Gastroesophageal sphincter (tissue), 4 donors: ENCODE measurements around the gene FAM98A. TPM values are rescaled to one million over a fixed set of nuclear protein-coding genes. Genes with fewer than 3 reads are reported as not detected.

ENCODE experiments used
- ATAC-seq: fragments of 150-250 bp; one replicate; pipeline ENCODE4 v1.9.1; 2016; ENCODE audit warnings: mild to moderate bottlenecking, moderate library complexity
- H3K27ac ChIP-seq, 4 donors: fragments of 200-600 bp; sonication (generic) in 3 of 4; 1 replicate in 3 of 4; 2 replicates in 1 of 4; pipeline ENCODE4 v1.5.1; 2016 to 2019
- H3K27me3 ChIP-seq: fragments of 200-600 bp; sonication (generic); one replicate; pipeline ENCODE4 v1.5.1; 2019
- H3K36me3 ChIP-seq, 2 donors: fragments of 200-600 bp; sonication (generic); one replicate each; pipeline ENCODE4 v1.5.1; 2019; ENCODE audit warnings: control low read depth in 1 of 2
- H3K4me1 ChIP-seq, 3 donors: fragments of 200-600 bp; sonication (generic); 1 replicate in 2 of 3; 2 replicates in 1 of 3; pipeline ENCODE4 v1.5.1; 2016 to 2019; ENCODE audit warnings: control low read depth in 2 of 3
- H3K4me3 ChIP-seq, 2 donors: fragments of 200-600 bp; sonication (generic); one replicate each; pipeline ENCODE4 v1.5.1; 2019; ENCODE audit warnings: mild to moderate bottlenecking in 1 of 2, moderate library complexity in 1 of 2
- H3K9me3 ChIP-seq, 3 donors: fragments of 200-600 bp; sonication (generic); one replicate each; pipeline ENCODE4 v1.5.1; 2017 to 2019; ENCODE audit warnings: control low read depth in 2 of 3
- CTCF ChIP-seq, 4 experiments: fragments of 200-600 bp in 2 of 4; fragments of 450-650 bp in 2 of 4; sonication (generic) in 1 of 4; IDR thresholded peaks; one replicate each; pipeline ENCODE4 v1.5.1; 2017 to 2019; ENCODE audit warnings: antibody characterized with exemption in 4 of 4, mild to moderate bottlenecking in 2 of 4, moderate library complexity in 2 of 4
- EP300 ChIP-seq: sonication (generic); formaldehyde crosslinking; IDR thresholded peaks from one replicate; pipeline ENCODE4 v1.6.1; 2017; ENCODE audit warnings: antibody characterized with exemption, mild to moderate bottlenecking
- POLR2A ChIP-seq, 2 donors: fragments of 450-650 bp; IDR thresholded peaks; one replicate each; pipeline ENCODE4 v1.6.1; 2017; ENCODE audit warnings: antibody characterized with exemption in 2 of 2, mild to moderate bottlenecking in 2 of 2, moderate library complexity in 1 of 2
- POLR2AphosphoS5 ChIP-seq: sonication (generic); formaldehyde crosslinking; IDR thresholded peaks from one replicate; pipeline ENCODE4 v1.6.1; 2017; ENCODE audit warnings: antibody characterized with exemption
- WGBS, 2 donors: methylation state at CpG; one replicate each; pipeline ENCODE4 v1.1.5; 2018; ENCODE audit warnings: low coverage in 1 of 2; 5-methylcytosine and 5-hydroxymethylcytosine counted together
- total RNA-seq, 4 donors: library from RNA; depleted of rRNA; stranded (reverse); fragments of >200 nt; gene quantifications; one replicate each; pipeline ENCODE4 v1.1.0, GENCODE V29; 2016

FAM98A gene
- total RNA-seq, 4 donors from 2014 or later = 27.8 to 54.8 (median 43.1) TPM

DNA sequence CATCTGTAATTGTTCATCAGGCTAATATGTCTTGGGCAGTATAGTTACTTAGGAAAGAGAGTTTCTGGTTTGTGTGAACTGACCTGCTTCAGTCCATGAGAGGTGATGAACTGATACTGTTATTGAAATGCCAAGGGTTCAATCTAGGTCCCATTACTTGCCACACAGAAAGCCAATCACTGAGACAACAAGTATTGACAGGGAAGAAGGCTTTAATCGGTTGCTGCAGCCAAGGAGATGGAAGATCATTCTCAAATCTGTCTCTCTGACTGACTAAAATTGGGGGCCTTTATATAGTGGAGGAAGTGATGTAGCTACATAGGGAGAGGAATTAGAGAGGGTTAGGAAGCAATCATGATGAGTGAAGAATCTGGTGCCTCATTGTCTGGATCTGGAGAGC lies 19.9 kb upstream of the FAM98A start:
- Histone ChIP-seq H3K4me3 (no peak overlapping the region), H3K9me3 (no peaks in the 10 kb centered on the region), H3K27me3 (no peaks in the 10 kb centered on the region), H3K4me1 (no peaks in the 10 kb centered on the region), H3K36me3 (no peaks in the 10 kb centered on the region), H3K27ac (no peak overlapping the region)
- TF ChIP-seq CTCF (IDR thresholded peaks at IDR 0.05) (no peak), POLR2AphosphoS5 (no peak)
- 100% methylated on average over 1 of the region's 1 CpG; no CpG with 5 or more reads in 1 of the 2 donors for WGBS, 2 donors
- ATAC-seq = no peak

GRCh38 chr2:33617989-33618388 lies 18.9 kb upstream of the FAM98A start:
- TF ChIP-seq EP300 (no peak), POLR2AphosphoS5 (no peak), POLR2A (IDR thresholded peaks at IDR 0.05) (no peak), CTCF (IDR thresholded peaks at IDR 0.05) (no peak)
- no peak for ATAC-seq
- H3K27me3 ChIP-seq = no peaks in the 10 kb centered on the region
- H3K27ac ChIP-seq = no peak overlapping the region
- H3K4me1 ChIP-seq = no peaks in the 10 kb centered on the region
- H3K9me3 ChIP-seq = no peaks in the 10 kb centered on the region
- H3K36me3 ChIP-seq = no peaks in the 10 kb centered on the region
- no peak overlapping the region for H3K4me3 ChIP-seq
- WGBS, 2 donors = 93 to 100% methylated on average over 1 of the region's 1 CpG

DNA sequence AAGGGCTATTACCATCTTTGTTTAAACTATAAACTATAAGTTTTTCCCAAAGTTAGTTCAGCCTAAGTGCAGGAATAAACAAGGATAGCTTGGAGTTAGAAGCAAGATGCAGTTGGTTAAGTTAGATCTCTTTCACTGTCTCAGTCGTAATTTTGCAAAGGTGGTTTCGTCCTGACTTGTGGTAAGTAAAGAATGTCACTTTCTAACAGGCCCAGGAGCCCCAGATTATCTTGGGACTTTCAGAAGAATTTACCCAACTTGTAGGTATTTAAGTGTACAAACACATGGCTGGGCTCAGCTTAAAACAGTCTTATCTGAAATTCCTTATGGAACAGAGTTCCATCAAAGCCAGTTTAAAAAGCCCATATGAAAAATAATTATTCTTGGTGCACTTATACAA lies 18.3 kb upstream of the FAM98A start:
- Histone ChIP-seq H3K9me3 (no peaks in the 10 kb centered on the region), H3K4me3 (no peak overlapping the region), H3K27me3 (no peaks in the 10 kb centered on the region), H3K27ac (no peak overlapping the region), H3K36me3 (no peaks in the 10 kb centered on the region), H3K4me1 (no peaks in the 10 kb centered on the region)
- no peak for ATAC-seq
- TF ChIP-seq EP300 (no peak), POLR2A (IDR thresholded peaks at IDR 0.05) (no peak), POLR2AphosphoS5 (no peak), CTCF (IDR thresholded peaks at IDR 0.05) (no peak)
- 83 to 88% methylated on average over 2 of the region's 2 CpGs for WGBS, 2 donors

- H3K4me3 ChIP-seq = no peak overlapping the region
Observed at GRCh38 chr2:33616873-33617272, 17.8 kb upstream of the FAM98A start.

GRCh38 chr2:33614190-33614589 lies 15.1 kb upstream of the FAM98A start:
- H3K27me3 ChIP-seq = no peaks in the 10 kb centered on the region
- TF ChIP-seq CTCF (IDR thresholded peaks at IDR 0.05) (no peak), EP300 (no peak), POLR2AphosphoS5 (no peak), POLR2A (IDR thresholded peaks at IDR 0.05) (no peak)
- no peaks in the 10 kb centered on the region for H3K9me3 ChIP-seq
- H3K4me3 ChIP-seq = no peak overlapping the region
- H3K27ac ChIP-seq = no peak overlapping the region
- H3K36me3 ChIP-seq = no peaks in the 10 kb centered on the region
- no peaks in the 10 kb centered on the region for H3K4me1 ChIP-seq
- ATAC-seq = no peak

More at GRCh38 chr2:33616873-33617272, 17.8 kb upstream of the FAM98A start:
- no peaks in the 10 kb centered on the region for H3K9me3 ChIP-seq
- WGBS, 2 donors = 38 to 58% methylated on average over 1 to 2 of the region's 2 CpGs
- no peak overlapping the region for H3K27ac ChIP-seq
- no peaks in the 10 kb centered on the region for H3K27me3 ChIP-seq
- H3K36me3 ChIP-seq = no peaks in the 10 kb centered on the region
- H3K4me1 ChIP-seq = no peaks in the 10 kb centered on the region
- no peak for ATAC-seq
- TF ChIP-seq POLR2A (IDR thresholded peaks at IDR 0.05) (no peak), EP300 (no peak), CTCF (IDR thresholded peaks at IDR 0.05) (no peak), POLR2AphosphoS5 (no peak)
